ENCODE measurements around the gene ARMC6. TPM values are rescaled to one million over a fixed set of nuclear protein-coding genes. Genes with fewer than 3 reads are reported as not detected.
"Not testable (repeated sequence)": the region's sequence is repeated elsewhere in the genome, so short reads cannot be mapped to it uniquely, and the experiment has no call there.

Gene ARMC6
- polyA plus RNA-seq, 1 donor, result 40.9 TPM

- DNase-seq, result peak; percentile 66
These were observed 72.1 kb downstream of the ARMC6 start for GRCh38 chr19:19105365-19106055.

- DNase-seq, result no peak
These were observed 72.7 kb downstream of the ARMC6 start for GRCh38 chr19:19106056-19106551.

DNA sequence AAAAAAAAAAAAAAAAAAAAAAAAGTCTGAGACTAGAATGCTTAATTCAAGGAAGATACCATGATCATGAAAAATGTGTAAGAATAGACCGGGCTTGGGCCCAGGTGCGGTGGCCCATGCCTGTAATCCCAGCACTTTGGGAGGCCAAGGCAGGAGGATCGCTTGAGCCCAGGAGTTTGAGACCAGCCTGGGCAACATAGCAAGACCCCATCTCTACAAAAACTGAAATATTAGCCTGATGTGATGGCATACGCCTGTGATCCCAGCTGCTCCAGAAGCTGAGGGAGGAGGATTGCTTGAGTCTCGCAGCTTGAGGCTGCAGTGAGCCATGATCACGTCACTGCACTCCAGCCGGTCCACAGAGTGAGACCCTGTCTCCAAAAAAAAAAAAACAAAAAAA lies 73.5 kb downstream of the ARMC6 start:
- not testable (repeated sequence) for DNase-seq

GRCh38 chr19:19107654-19108053 lies 74.3 kb downstream of the ARMC6 start:
- DNase-seq, result no peak

Other genes starting within 250 kb of the ARMC6 start
- 0.55 TPM for gene COMP, start 242.3 kb upstream of the ARMC6 start, polyA plus RNA-seq (ENCODE audit: insufficient read length)
- 49.1 TPM for gene UPF1, start 201.6 kb upstream of the ARMC6 start, polyA plus RNA-seq (ENCODE audit: insufficient read length)
- 4.5 TPM for gene CERS1, start 137.4 kb upstream of the ARMC6 start, polyA plus RNA-seq (ENCODE audit: insufficient read length)
- gene COPE, start 114.2 kb upstream of the ARMC6 start, polyA plus RNA-seq (ENCODE audit: insufficient read length), result 89.5 TPM
- gene DDX49, start 113.9 kb upstream of the ARMC6 start, polyA plus RNA-seq (ENCODE audit: insufficient read length), result 40.2 TPM
- 48.2 TPM for gene HOMER3, start 92.4 kb upstream of the ARMC6 start, polyA plus RNA-seq (ENCODE audit: insufficient read length)
- 129 TPM for gene SUGP2, start 86 bp upstream of the ARMC6 start, polyA plus RNA-seq (ENCODE audit: insufficient read length)
- 20.0 TPM for gene SLC25A42, start 30.4 kb downstream of the ARMC6 start, polyA plus RNA-seq (ENCODE audit: insufficient read length)
- 26.1 TPM for gene TMEM161A, start 104.9 kb downstream of the ARMC6 start, polyA plus RNA-seq (ENCODE audit: insufficient read length)
- 1.8 TPM for gene MEF2B, start 136.7 kb downstream of the ARMC6 start, polyA plus RNA-seq (ENCODE audit: insufficient read length)
- gene BORCS8, start 158.5 kb downstream of the ARMC6 start, polyA plus RNA-seq (ENCODE audit: insufficient read length), result 18.7 TPM
- 62.1 TPM for gene RFXANK, start 158.7 kb downstream of the ARMC6 start, polyA plus RNA-seq (ENCODE audit: insufficient read length)
- gene NR2C2AP, start 169.8 kb downstream of the ARMC6 start, polyA plus RNA-seq (ENCODE audit: insufficient read length), result 11.4 TPM
- 0.05 TPM for gene NCAN, start 178.4 kb downstream of the ARMC6 start, polyA plus RNA-seq (ENCODE audit: insufficient read length)
- 3.4 TPM for gene TM6SF2, start 239.7 kb downstream of the ARMC6 start, polyA plus RNA-seq (ENCODE audit: insufficient read length)